GM12878 (cell line): ENCODE data around the gene VSTM4. TPM values are rescaled to one million over a fixed set of nuclear protein-coding genes. Genes with fewer than 3 reads are reported as not detected.

Experiments
- ATAC-seq: fragments of 200-7000 bp; cut with Tn5 transposase; 3 replicates; pipeline ENCODE4 v1.9.1; 2020; ENCODE audit warnings: mild to moderate bottlenecking, moderate library complexity
- BruUV-seq: library from RNA; stranded (reverse); fragments of 400-500 nt; replicated peaks from 2 replicates; lab custom pipeline; 2021; lab: Mats Ljungman, UMichigan
- CTCF ChIA-PET: fragments of 300-600 bp; sonication (Branson Sonifier 250); formaldehyde crosslinking; extraction: SDS; loops from one replicate; lab custom pipeline; 2021; ENCODE audit warnings: inconsistent platforms; lab: Yijun Ruan, JAX
- POLR2A ChIA-PET: fragments of 350-600 bp; formaldehyde crosslinking; extraction: SDS; loops from one replicate; lab custom pipeline; 2021; ENCODE audit warnings: inconsistent platforms; lab: Charles Lee
- RAD21 ChIA-PET: fragments of 300-600 bp; sonication (Branson Sonifier 250); formaldehyde crosslinking; loops from one replicate; lab custom pipeline; 2023; ENCODE audit warnings: antibody characterized with exemption; ENCODE audit not compliant: unreplicated experiment; lab: Charles Lee
- SMC1A ChIA-PET: fragments of 300-600 bp; sonication (Branson Sonifier 250); formaldehyde crosslinking; loops from one replicate; lab custom pipeline; 2023; ENCODE audit not compliant: unreplicated experiment, uncharacterized antibody; lab: Charles Lee
- DNase-seq: peaks from one replicate; pipeline ENCODE4 v3.0.0-alpha.2; 2011; ENCODE audit warnings: low read depth, low spot score
- FAIRE-seq: peaks from 3 replicates; lab custom pipeline; 2011; peaks lifted over from hg19 to GRCh38; lab: Jason Lieb, UNC
- H2AFZ ChIP-seq: 2 replicates; pipeline ENCODE4 v1.6.0; 2011; ENCODE audit warnings: low read depth, low read length, control low read depth; ENCODE audit not compliant: control insufficient read depth
- H3K27ac ChIP-seq: 2 replicates; pipeline ENCODE4 v1.5.1; 2011; ENCODE audit warnings: control low read depth; ENCODE audit not compliant: control insufficient read depth, insufficient read depth
- H3K27me3 ChIP-seq, 2 experiments: replicated peaks in 1 of 2; 2 replicates each; pipeline versions ENCODE4 v1.6.0 to v1.6.1; 2011; ENCODE audit warnings: low read length in 1 of 2; ENCODE audit not compliant: control insufficient read depth in 2 of 2, insufficient read depth in 2 of 2
- H3K36me3 ChIP-seq, 2 experiments: 2 replicates each; pipeline ENCODE4 v1.5.1; 2011; ENCODE audit warnings: low read length in 1 of 2; ENCODE audit not compliant: control insufficient read depth in 2 of 2, insufficient read depth in 2 of 2
- H3K4me1 ChIP-seq: 2 replicates; pipeline ENCODE4 v1.6.1; 2011; ENCODE audit warnings: mild to moderate bottlenecking, low read length, moderate library complexity, mixed read lengths; ENCODE audit not compliant: control insufficient read depth, insufficient read depth
- H3K4me2 ChIP-seq: 2 replicates; pipeline ENCODE4 v1.6.0; 2011; ENCODE audit warnings: control low read depth; ENCODE audit not compliant: control insufficient read depth, insufficient read depth
- H3K4me3 ChIP-seq: fragments of 200-600 bp; sonication (generic); 2 replicates; pipeline ENCODE4 v1.5.1; 2016
- H3K79me2 ChIP-seq: 2 replicates; pipeline ENCODE4 v1.6.0; 2011; ENCODE audit warnings: low read length; ENCODE audit not compliant: control insufficient read depth, insufficient read depth
- H3K9ac ChIP-seq: 2 replicates; pipeline ENCODE4 v1.8.0; 2011; ENCODE audit warnings: low read length, control low read depth, mixed read lengths; ENCODE audit not compliant: control insufficient read depth, insufficient read depth
- H3K9me3 ChIP-seq: replicated peaks from 3 replicates; pipeline ENCODE4 v1.5.1; 2011; ENCODE audit warnings: mild to moderate bottlenecking, low read length; ENCODE audit not compliant: control insufficient read depth, insufficient read depth
- H4K20me1 ChIP-seq: 2 replicates; pipeline ENCODE4 v1.6.0; 2011; ENCODE audit not compliant: control insufficient read depth, insufficient read depth
- DPF2 ChIP-seq: fragments of 450-650 bp; IDR thresholded peaks from 2 replicates; pipeline ENCODE4 v1.6.1; 2017; ENCODE audit warnings: mild to moderate bottlenecking
- MYC ChIP-seq: IDR thresholded peaks from 2 replicates; pipeline ENCODE4 v1.6.1; 2011; ENCODE audit warnings: mild to moderate bottlenecking, low read length, moderate library complexity, inconsistent platforms; ENCODE audit not compliant: insufficient read depth, insufficient replicate concordance, insufficient read length, severe bottlenecking
- NFIC ChIP-seq: IDR thresholded peaks from 2 replicates; pipeline ENCODE4 v1.6.1; 2012; ENCODE audit warnings: low read depth, mild to moderate bottlenecking, inconsistent platforms, low read length, moderate library complexity
- NFYA ChIP-seq: IDR thresholded peaks from 2 replicates; pipeline ENCODE4 v1.6.1; 2011; ENCODE audit warnings: low read depth, mild to moderate bottlenecking, low read length, improper control_type of control experiment, borderline replicate concordance
- ZNF24 ChIP-seq: fragments of 450-650 bp; IDR thresholded peaks from 2 replicates; pipeline ENCODE4 v1.6.1; 2017; ENCODE audit warnings: antibody characterized with exemption, mild to moderate bottlenecking
- WGBS: methylation state at CpG from one replicate; pipeline ENCODE4 v1.1.6; 2016; ENCODE audit warnings: low lambda C conversion rate; ENCODE audit not compliant: insufficient replicate concordance, insufficient coverage; ENCODE audit errors: missing lambda C conversion rate; 5-methylcytosine and 5-hydroxymethylcytosine counted together
- in situ Hi-C: fragments of 300-500 bp; cut with MboI; formaldehyde crosslinking; loops from 9 replicates; pipeline ENCODE4 v1.14.3; 2018; ENCODE audit warnings: mixed read lengths
- intact Hi-C: fragments of 100-400 bp; cut with micrococcal nuclease; formaldehyde crosslinking; loops from one replicate; pipeline ENCODE4 v1.14.2; 2022; ENCODE audit not compliant: unreplicated experiment
- polyA plus RNA-seq, 11 experiments: library from polyadenylated mRNA; depleted of rRNA in 4 of 11; unstranded in 6 of 11; stranded (reverse) in 5 of 11; fragments of >200 nt; fragmentation: Nextera tagmentation in 4 of 11; fragmentation: Illumina TruSeq in 1 of 11; extraction: Ambion mirVana in 4 of 11; extraction: Trizol in 1 of 11; gene quantifications; 1 replicate in 1 of 11; 2 replicates in 10 of 11; pipeline versions ENCODE4 v1.2.1 to v1.2.3, GENCODE V29; 2011 to 2016; ENCODE audit warnings: inconsistent platforms in 2 of 11, missing spikeins in 2 of 11, low read depth in 1 of 11
- total RNA-seq, 4 experiments: library from RNA; depleted of rRNA in 3 of 4; stranded (reverse); fragments of >200 nt in 3 of 4; fragmentation: Illumina TruSeq in 1 of 4; extraction: Trizol in 1 of 4; gene quantifications; 2 replicates each; pipeline versions ENCODE4 v1.2.1 to v1.2.3, GENCODE V29; 2013 to 2021
- TF ChIP-seq, protein P1 (sequence below): fragments of 450-650 bp; IDR thresholded peaks from 2 replicates; pipeline ENCODE4 v1.6.1; 2017; ENCODE audit warnings: mild to moderate bottlenecking, moderate library complexity
- TF ChIP-seq, protein P2 (sequence below): IDR thresholded peaks from 2 replicates; pipeline ENCODE4 v1.6.1; 2012; ENCODE audit warnings: mild to moderate bottlenecking, low read depth, low read length
- TF ChIP-seq, protein P3 (sequence below): fragments of 450-650 bp; IDR thresholded peaks from 2 replicates; pipeline ENCODE4 v1.6.1; 2017; ENCODE audit warnings: low read depth, mild to moderate bottlenecking, moderate library complexity

Gene VSTM4
- total and polyA plus RNA-seq, 10 of the 15 experiments (the other 5 are each of a cell fraction or from before 2014, with no cell fraction given): 0.01 to 0.14 (median 0.02) TPM; not detected in 7

DNA sequence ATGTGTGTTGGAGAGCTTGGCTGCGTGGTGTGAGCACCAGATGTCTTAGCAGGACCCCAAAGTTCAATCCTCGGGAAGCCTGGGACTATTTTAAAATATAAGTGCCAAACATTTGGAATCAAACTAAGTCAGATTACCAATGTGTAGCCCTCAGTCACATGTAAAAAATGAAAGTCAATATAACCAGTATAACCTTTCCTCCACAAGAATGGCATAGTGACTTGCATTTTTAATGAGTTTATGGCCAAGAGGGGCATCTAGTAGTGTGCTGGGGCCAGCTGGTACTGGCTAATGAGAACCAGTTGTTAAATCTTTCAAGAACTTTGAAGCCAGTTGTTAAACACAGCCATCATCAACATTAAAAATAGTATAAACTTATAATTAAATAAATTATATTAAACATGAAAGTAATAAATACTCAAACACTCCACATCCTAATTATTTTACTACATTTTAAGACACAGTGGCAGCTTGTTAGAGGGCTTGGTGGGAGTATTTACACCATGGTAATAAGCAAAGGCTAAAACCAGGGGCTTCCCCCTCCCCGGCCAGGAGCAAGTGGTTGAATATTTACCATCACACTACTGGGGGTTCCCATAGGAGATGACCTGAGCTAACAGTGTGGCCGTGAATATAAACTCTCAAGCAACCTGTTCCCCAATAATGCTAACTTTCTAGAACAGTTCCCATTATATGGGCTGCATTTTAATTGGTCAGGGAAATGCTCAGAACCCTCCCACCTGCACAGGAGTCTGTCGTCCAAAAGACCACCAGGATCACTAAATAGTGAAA lies 26.4 kb upstream of the VSTM4 start (continued):
- peak; percentile 47; the same call in 1 of the 2 replicates for TF ChIP-seq DPF2
- TF ChIP-seq NFIC: no peak
- TF ChIP-seq, protein P1, sequence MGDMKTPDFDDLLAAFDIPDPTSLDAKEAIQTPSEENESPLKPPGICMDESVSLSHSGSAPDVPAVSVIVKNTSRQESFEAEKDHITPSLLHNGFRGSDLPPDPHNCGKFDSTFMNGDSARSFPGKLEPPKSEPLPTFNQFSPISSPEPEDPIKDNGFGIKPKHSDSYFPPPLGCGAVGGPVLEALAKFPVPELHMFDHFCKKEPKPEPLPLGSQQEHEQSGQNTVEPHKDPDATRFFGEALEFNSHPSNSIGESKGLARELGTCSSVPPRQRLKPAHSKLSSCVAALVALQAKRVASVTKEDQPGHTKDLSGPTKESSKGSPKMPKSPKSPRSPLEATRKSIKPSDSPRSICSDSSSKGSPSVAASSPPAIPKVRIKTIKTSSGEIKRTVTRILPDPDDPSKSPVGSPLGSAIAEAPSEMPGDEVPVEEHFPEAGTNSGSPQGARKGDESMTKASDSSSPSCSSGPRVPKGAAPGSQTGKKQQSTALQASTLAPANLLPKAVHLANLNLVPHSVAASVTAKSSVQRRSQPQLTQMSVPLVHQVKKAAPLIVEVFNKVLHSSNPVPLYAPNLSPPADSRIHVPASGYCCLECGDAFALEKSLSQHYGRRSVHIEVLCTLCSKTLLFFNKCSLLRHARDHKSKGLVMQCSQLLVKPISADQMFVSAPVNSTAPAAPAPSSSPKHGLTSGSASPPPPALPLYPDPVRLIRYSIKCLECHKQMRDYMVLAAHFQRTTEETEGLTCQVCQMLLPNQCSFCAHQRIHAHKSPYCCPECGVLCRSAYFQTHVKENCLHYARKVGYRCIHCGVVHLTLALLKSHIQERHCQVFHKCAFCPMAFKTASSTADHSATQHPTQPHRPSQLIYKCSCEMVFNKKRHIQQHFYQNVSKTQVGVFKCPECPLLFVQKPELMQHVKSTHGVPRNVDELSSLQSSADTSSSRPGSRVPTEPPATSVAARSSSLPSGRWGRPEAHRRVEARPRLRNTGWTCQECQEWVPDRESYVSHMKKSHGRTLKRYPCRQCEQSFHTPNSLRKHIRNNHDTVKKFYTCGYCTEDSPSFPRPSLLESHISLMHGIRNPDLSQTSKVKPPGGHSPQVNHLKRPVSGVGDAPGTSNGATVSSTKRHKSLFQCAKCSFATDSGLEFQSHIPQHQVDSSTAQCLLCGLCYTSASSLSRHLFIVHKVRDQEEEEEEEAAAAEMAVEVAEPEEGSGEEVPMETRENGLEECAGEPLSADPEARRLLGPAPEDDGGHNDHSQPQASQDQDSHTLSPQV: no peak

DNA sequence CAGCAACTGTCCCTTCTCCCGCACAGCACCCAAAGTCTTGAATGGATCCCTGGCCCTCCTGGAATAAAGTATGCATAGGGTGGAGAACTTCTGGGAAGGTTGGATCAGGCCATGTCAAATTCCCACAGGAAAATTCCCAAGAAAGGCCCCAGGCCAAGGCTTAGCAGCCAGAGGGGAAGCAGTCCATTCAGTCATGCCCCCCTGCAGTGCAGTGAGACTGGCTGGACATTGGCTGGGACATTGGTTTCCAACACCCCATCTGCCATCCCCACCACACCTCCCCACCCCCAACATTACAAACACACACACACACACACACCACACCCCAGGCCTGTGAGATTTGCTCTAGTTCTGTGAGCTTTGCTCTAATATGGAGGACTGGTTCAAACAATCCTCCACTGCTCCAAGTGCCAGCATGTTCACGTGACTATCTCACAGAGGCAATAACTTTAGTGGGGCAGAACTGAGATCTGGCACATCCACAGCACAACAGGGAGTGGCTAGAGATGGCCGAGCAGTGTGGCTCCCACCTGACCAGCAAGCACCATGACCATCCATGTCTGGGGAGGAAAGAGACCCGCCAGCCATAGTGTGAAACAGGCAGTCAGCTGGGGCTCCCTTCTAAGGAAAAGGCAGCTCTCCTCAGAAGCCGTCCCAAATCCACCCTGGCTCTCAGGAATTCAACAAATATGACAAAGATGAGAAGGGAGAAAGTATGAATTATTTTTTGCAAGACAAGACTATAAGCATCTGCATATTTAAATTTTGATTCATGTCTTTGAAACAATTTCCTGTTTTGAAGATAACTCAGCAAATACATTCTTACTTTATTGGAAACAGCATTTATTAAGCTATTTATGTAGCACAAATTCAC lies 25.2 kb upstream of the VSTM4 start:
- DNase-seq (no peak), FAIRE-seq (no peak), ATAC-seq (no peak)
- no TSS peak for BruUV-seq
- H3K9me3 ChIP-seq: no peaks in the 10 kb centered on the region
- no peak overlapping the region for H3K9ac ChIP-seq
- H3K4me3 ChIP-seq: no peak overlapping the region
- no peaks in the 10 kb centered on the region for H3K36me3 ChIP-seq
- POLR2A ChIA-PET: interaction anchor here (1.1 kb wide), 1 partner anchor 27 kb away, joined by 3 read pairs; no protein-coding TSS in a partner anchor
- intact Hi-C loops: no loop called here
- H3K4me1 ChIP-seq: no peaks in the 10 kb centered on the region
- CTCF ChIA-PET: interaction anchor here (0.9 to 1.1 kb wide), 3 partner anchors 8 to 46 kb away, joined by 3 to 4 read pairs (median 3); no protein-coding TSS in a partner anchor
- RAD21 ChIA-PET: interaction anchor here (0.9 to 1.6 kb wide), 5 partner anchors 10 to 88 kb away, joined by 3 to 6 read pairs (median 3); no protein-coding TSS in a partner anchor
- SMC1A ChIA-PET: interaction anchor here (0.7 to 2.6 kb wide), 7 partner anchors 12 to 695 kb away, joined by 3 to 8 read pairs (median 4); no protein-coding TSS in a partner anchor
- H4K20me1 ChIP-seq: no peaks in the 10 kb centered on the region
- no peaks in the 10 kb centered on the region for H3K27me3 ChIP-seq
- H3K4me2 ChIP-seq: no peak overlapping the region
- H3K27ac ChIP-seq: no peak overlapping the region
- in situ Hi-C loops: no loop called here
- 18% methylated on average over 5 of the region's 5 CpGs for WGBS
- H2AFZ ChIP-seq: no peak overlapping the region
- H3K79me2 ChIP-seq: no peaks in the 10 kb centered on the region
- no peak for TF ChIP-seq NFYA
- no peak for TF ChIP-seq ZNF24
- TF ChIP-seq, protein P2, sequence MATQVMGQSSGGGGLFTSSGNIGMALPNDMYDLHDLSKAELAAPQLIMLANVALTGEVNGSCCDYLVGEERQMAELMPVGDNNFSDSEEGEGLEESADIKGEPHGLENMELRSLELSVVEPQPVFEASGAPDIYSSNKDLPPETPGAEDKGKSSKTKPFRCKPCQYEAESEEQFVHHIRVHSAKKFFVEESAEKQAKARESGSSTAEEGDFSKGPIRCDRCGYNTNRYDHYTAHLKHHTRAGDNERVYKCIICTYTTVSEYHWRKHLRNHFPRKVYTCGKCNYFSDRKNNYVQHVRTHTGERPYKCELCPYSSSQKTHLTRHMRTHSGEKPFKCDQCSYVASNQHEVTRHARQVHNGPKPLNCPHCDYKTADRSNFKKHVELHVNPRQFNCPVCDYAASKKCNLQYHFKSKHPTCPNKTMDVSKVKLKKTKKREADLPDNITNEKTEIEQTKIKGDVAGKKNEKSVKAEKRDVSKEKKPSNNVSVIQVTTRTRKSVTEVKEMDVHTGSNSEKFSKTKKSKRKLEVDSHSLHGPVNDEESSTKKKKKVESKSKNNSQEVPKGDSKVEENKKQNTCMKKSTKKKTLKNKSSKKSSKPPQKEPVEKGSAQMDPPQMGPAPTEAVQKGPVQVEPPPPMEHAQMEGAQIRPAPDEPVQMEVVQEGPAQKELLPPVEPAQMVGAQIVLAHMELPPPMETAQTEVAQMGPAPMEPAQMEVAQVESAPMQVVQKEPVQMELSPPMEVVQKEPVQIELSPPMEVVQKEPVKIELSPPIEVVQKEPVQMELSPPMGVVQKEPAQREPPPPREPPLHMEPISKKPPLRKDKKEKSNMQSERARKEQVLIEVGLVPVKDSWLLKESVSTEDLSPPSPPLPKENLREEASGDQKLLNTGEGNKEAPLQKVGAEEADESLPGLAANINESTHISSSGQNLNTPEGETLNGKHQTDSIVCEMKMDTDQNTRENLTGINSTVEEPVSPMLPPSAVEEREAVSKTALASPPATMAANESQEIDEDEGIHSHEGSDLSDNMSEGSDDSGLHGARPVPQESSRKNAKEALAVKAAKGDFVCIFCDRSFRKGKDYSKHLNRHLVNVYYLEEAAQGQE: no peak
- TF ChIP-seq MYC: no peak
- TF ChIP-seq, protein P3, sequence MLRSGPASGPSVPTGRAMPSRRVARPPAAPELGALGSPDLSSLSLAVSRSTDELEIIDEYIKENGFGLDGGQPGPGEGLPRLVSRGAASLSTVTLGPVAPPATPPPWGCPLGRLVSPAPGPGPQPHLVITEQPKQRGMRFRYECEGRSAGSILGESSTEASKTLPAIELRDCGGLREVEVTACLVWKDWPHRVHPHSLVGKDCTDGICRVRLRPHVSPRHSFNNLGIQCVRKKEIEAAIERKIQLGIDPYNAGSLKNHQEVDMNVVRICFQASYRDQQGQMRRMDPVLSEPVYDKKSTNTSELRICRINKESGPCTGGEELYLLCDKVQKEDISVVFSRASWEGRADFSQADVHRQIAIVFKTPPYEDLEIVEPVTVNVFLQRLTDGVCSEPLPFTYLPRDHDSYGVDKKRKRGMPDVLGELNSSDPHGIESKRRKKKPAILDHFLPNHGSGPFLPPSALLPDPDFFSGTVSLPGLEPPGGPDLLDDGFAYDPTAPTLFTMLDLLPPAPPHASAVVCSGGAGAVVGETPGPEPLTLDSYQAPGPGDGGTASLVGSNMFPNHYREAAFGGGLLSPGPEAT: no peak
